H1 (cell line): ENCODE measurements around the gene RAB26. TPM values are rescaled to one million over a fixed set of nuclear protein-coding genes. Genes with fewer than 3 reads are reported as not detected.
A peak's percentile ranks its signal among the peaks of the same experiment; 100 is the strongest.

ENCODE experiments used
- CTCF ChIA-PET: fragments of 300-600 bp; sonication (Branson Sonifier 250); formaldehyde crosslinking; loops from one replicate; lab custom pipeline; 2021; ENCODE audit not compliant: partially characterized antibody; lab: Charles Lee
- POLR2A ChIA-PET: fragments of 300-600 bp; sonication (Branson Sonifier 250); formaldehyde crosslinking; loops from one replicate; lab custom pipeline; 2021; ENCODE audit warnings: inconsistent platforms; ENCODE audit not compliant: partially characterized antibody; lab: Charles Lee
- DNase-seq, 2 experiments: peaks; one replicate each; pipeline versions ENCODE4 v3.0.0 to v3.0.0-alpha.2; 2010 to 2022; ENCODE audit warnings: low spot score in 2 of 2, low read depth in 1 of 2, mixed read lengths in 1 of 2
- FAIRE-seq: peaks from 2 replicates; lab custom pipeline; 2011; peaks lifted over from hg19 to GRCh38; lab: Jason Lieb, UNC
- H2AFZ ChIP-seq: 2 replicates; pipeline ENCODE4 v1.8.1; 2012; ENCODE audit warnings: low read length, inconsistent platforms
- H2AK5ac ChIP-seq: 2 replicates; pipeline ENCODE4 v1.6.1; 2013; ENCODE audit warnings: low read depth, low read length
- H2BK120ac ChIP-seq: replicated peaks from 2 replicates; pipeline ENCODE3; 2013; ENCODE audit warnings: low read depth, low read length, inconsistent platforms
- H2BK12ac ChIP-seq: 2 replicates; pipeline ENCODE4 v1.6.1; 2013; ENCODE audit warnings: low read depth, low read length
- H2BK15ac ChIP-seq: 2 replicates; pipeline ENCODE4 v1.6.1; 2013; ENCODE audit warnings: low read length
- H2BK20ac ChIP-seq: 2 replicates; pipeline ENCODE4 v1.6.1; 2013; ENCODE audit warnings: low read length
- H2BK5ac ChIP-seq: 2 replicates; pipeline ENCODE4 v1.6.1; 2013; ENCODE audit warnings: low read depth, low read length
- H3K14ac ChIP-seq: 2 replicates; pipeline ENCODE4 v1.6.1; 2013; ENCODE audit warnings: inconsistent platforms; ENCODE audit not compliant: insufficient read length
- H3K18ac ChIP-seq: 2 replicates; pipeline ENCODE4 v1.6.1; 2013; ENCODE audit warnings: low read length; ENCODE audit errors: extremely low read depth
- H3K23ac ChIP-seq: 2 replicates; pipeline ENCODE4 v1.6.1; 2013; ENCODE audit warnings: inconsistent platforms; ENCODE audit not compliant: insufficient read length
- H3K23me2 ChIP-seq: 2 replicates; pipeline ENCODE4 v1.6.1; 2013; ENCODE audit warnings: low read depth, low read length
- H3K27ac ChIP-seq: 2 replicates; pipeline ENCODE4 v1.6.1; 2011; ENCODE audit warnings: low read depth, low read length, inconsistent platforms
- H3K27me3 ChIP-seq, 4 experiments: replicated peaks in 1 of 4; 1 replicate in 1 of 4; 2 replicates in 3 of 4; pipeline versions ENCODE4 v1.6.1 to v1.8.1; 2011 to 2013; ENCODE audit warnings: low read length in 3 of 4, mild to moderate bottlenecking in 3 of 4, inconsistent platforms in 2 of 4, mixed read lengths in 2 of 4, moderate library complexity in 1 of 4; ENCODE audit not compliant: control insufficient read depth in 3 of 4, insufficient read depth in 3 of 4; ENCODE audit errors: extremely low read depth in 1 of 4
- H3K36me3 ChIP-seq, 4 experiments: 2 replicates each; pipeline versions ENCODE4 v1.6.1 to v1.8.1; 2011 to 2013; ENCODE audit warnings: mild to moderate bottlenecking in 4 of 4, low read length in 3 of 4, moderate library complexity in 2 of 4, control low read depth in 1 of 4, inconsistent platforms in 1 of 4; ENCODE audit not compliant: insufficient read depth in 4 of 4, control insufficient read depth in 2 of 4
- H3K4ac ChIP-seq: replicated peaks from 2 replicates; pipeline ENCODE3; 2013; ENCODE audit warnings: low read length, low read depth, mixed read lengths, inconsistent platforms; ENCODE audit not compliant: insufficient read length
- H3K4me1 ChIP-seq, 4 experiments: replicated peaks in 1 of 4; 1 replicate in 1 of 4; 2 replicates in 3 of 4; pipeline versions ENCODE4 v1.6.1 to v1.8.1; 2011 to 2013; ENCODE audit warnings: low read length in 3 of 4, inconsistent platforms in 2 of 4, mixed read lengths in 1 of 4; ENCODE audit not compliant: insufficient read depth in 4 of 4, control insufficient read depth in 3 of 4
- H3K4me2 ChIP-seq, 2 experiments: 2 replicates each; pipeline versions ENCODE4 v1.6.1 to v1.8.1; 2011 to 2013; ENCODE audit warnings: low read depth in 2 of 2, low read length in 2 of 2, control low read depth in 1 of 2, inconsistent platforms in 1 of 2, mild to moderate bottlenecking in 1 of 2; ENCODE audit not compliant: insufficient read depth in 1 of 2
- H3K4me3 ChIP-seq, 4 experiments: fragments of 200-600, 300-600 bp in 1 of 4; sonication (generic), shearing (Covaris generic), sonication (Bioruptor Twin) in 1 of 4; 2 replicates each; pipeline versions ENCODE4 v1.5.1 to v1.8.1; 2011 to 2016; ENCODE audit warnings: low read length in 4 of 4, low read depth in 3 of 4, control low read depth in 2 of 4, inconsistent platforms in 2 of 4, mild to moderate bottlenecking in 2 of 4, mixed read lengths in 1 of 4, moderate library complexity in 1 of 4; ENCODE audit not compliant: insufficient read depth in 2 of 4; ENCODE audit errors: extremely low read depth in 1 of 4
- H3K56ac ChIP-seq: replicated peaks from 2 replicates; pipeline ENCODE3; 2013; ENCODE audit warnings: low read depth, mild to moderate bottlenecking, mixed read lengths, low read length, inconsistent platforms; ENCODE audit not compliant: insufficient read length
- H3K79me1 ChIP-seq: 2 replicates; pipeline ENCODE4 v1.6.1; 2013; ENCODE audit warnings: low read depth, low read length, control low read depth
- H3K79me2 ChIP-seq, 2 experiments: 2 replicates each; pipeline versions ENCODE4 v1.6.1 to v1.8.1; 2012 to 2013; ENCODE audit warnings: low read length in 2 of 2, mild to moderate bottlenecking in 2 of 2, inconsistent platforms in 1 of 2; ENCODE audit not compliant: insufficient read depth in 2 of 2, control insufficient read depth in 1 of 2
- H3K9ac ChIP-seq, 4 experiments: replicated peaks in 1 of 4; 1 replicate in 1 of 4; 2 replicates in 3 of 4; pipeline versions ENCODE4 v1.6.1 to v1.8.1; 2011 to 2013; ENCODE audit warnings: low read depth in 3 of 4, low read length in 3 of 4, control low read depth in 2 of 4, mild to moderate bottlenecking in 2 of 4, moderate library complexity in 2 of 4, inconsistent platforms in 1 of 4; ENCODE audit errors: extremely low read depth in 1 of 4
- H3K9me3 ChIP-seq, 2 experiments: 2 replicates each; pipeline versions ENCODE4 v1.6.1 to v1.8.1; 2012 to 2013; ENCODE audit warnings: mild to moderate bottlenecking in 2 of 2, moderate library complexity in 2 of 2, control low read depth in 1 of 2, inconsistent platforms in 1 of 2, low read depth in 1 of 2, low read length in 1 of 2, mixed read lengths in 1 of 2; ENCODE audit not compliant: insufficient read depth in 2 of 2
- H4K20me1 ChIP-seq, 2 experiments: replicated peaks in 1 of 2; 2 replicates each; pipeline versions ENCODE3 to v1.8.1; 2011 to 2013; ENCODE audit warnings: inconsistent platforms in 2 of 2, low read length in 2 of 2, mild to moderate bottlenecking in 1 of 2; ENCODE audit not compliant: insufficient read depth in 2 of 2, control insufficient read depth in 1 of 2
- H4K5ac ChIP-seq: 2 replicates; pipeline ENCODE4 v1.6.1; 2013; ENCODE audit warnings: low read length, low read depth, mixed read lengths, inconsistent platforms; ENCODE audit not compliant: insufficient read length
- H4K8ac ChIP-seq: 2 replicates; pipeline ENCODE4 v1.8.0; 2013; ENCODE audit warnings: mild to moderate bottlenecking, moderate library complexity, low read length, inconsistent platforms; ENCODE audit not compliant: insufficient read depth; ENCODE audit errors: extremely low read depth
- H4K91ac ChIP-seq: replicated peaks from 2 replicates; pipeline ENCODE3; 2013; ENCODE audit warnings: low read length, mixed read lengths, inconsistent platforms; ENCODE audit not compliant: insufficient read length
- ATF2 ChIP-seq: IDR thresholded peaks from 2 replicates; pipeline ENCODE4 v1.6.1; 2012; ENCODE audit warnings: low read length, inconsistent platforms
- JUN ChIP-seq: IDR thresholded peaks from 2 replicates; pipeline ENCODE4 v1.6.1; 2011; ENCODE audit warnings: low read depth, mild to moderate bottlenecking, improper control_type of control experiment, low read length
- POLR2AphosphoS5 ChIP-seq: IDR thresholded peaks from 2 replicates; pipeline ENCODE4 v1.6.1; 2011; ENCODE audit warnings: low read depth, low read length
- RXRA ChIP-seq: IDR thresholded peaks from 2 replicates; pipeline ENCODE4 v1.6.1; 2011; ENCODE audit warnings: low read depth, mild to moderate bottlenecking, low read length, moderate library complexity; ENCODE audit not compliant: insufficient read depth
- TAF7 ChIP-seq: optimal IDR thresholded peaks from 2 replicates; pipeline ENCODE3; 2011; ENCODE audit warnings: low read depth, mild to moderate bottlenecking, inconsistent platforms, low read length, moderate library complexity, borderline replicate concordance
- TCF12 ChIP-seq: IDR thresholded peaks from 2 replicates; pipeline ENCODE4 v1.6.1; 2011; ENCODE audit warnings: low read depth, mild to moderate bottlenecking, low read length
- WGBS, 2 experiments: shearing (Covaris generic) in 1 of 2; methylation state at CpG; one replicate each; pipeline versions ENCODE4 v1.1.6 to v1.1.7; 2013 to 2015; ENCODE audit warnings: low lambda C conversion rate in 2 of 2, mixed read lengths in 2 of 2, inconsistent platforms in 1 of 2, low coverage in 1 of 2, missing lambda C conversion rate in 1 of 2; ENCODE audit not compliant: insufficient replicate concordance in 2 of 2, insufficient coverage in 1 of 2, insufficient read length in 1 of 2; ENCODE audit errors: extremely low coverage in 1 of 2, missing lambda C conversion rate in 1 of 2; 5-methylcytosine and 5-hydroxymethylcytosine counted together
- polyA plus RNA-seq, 7 experiments: library from polyadenylated mRNA; depleted of rRNA in 3 of 7; stranded (reverse) in 5 of 7; unstranded in 2 of 7; fragments of >200 nt in 5 of 7; fragments of 200-250 nt in 2 of 7; gene quantifications; 1 replicate in 5 of 7; 2 replicates in 1 of 7; 4 replicates in 1 of 7; pipeline versions ENCODE4 v1.2.1 to v1.2.3, GENCODE V29; 2011 to 2013; ENCODE audit warnings: missing spikeins in 2 of 7, mixed read lengths in 2 of 7
- total RNA-seq: library from RNA; stranded (reverse); fragmentation: NEBNext Ultra II Directional; extraction: Animal tissue kit (Norgen Biotek cat#: 25700); gene quantifications from 2 replicates; pipeline ENCODE4 v1.2.1, GENCODE V29; 2021
- TF ChIP-seq, protein P1 (sequence below): IDR thresholded peaks from 2 replicates; pipeline ENCODE4 v1.6.1; 2012; ENCODE audit warnings: inconsistent platforms
- TF ChIP-seq, protein P2 (sequence below): IDR thresholded peaks from 2 replicates; pipeline ENCODE4 v1.6.1; 2011; ENCODE audit warnings: low read length, improper control_type of control experiment

RAB26 gene
- total and polyA plus RNA-seq, 2 of the 8 experiments (the other 6 are each of a cell fraction or from before 2014, with no cell fraction given): 4.3 to 5.4 TPM

GRCh38 chr16:2170587-2171435, 22.4 kb downstream of the RAB26 start:
- CTCF ChIA-PET: no interaction called here
- H3K56ac ChIP-seq: no peak overlapping the region
- WGBS, 2 experiments: 94% methylated on average over 29 of the region's 47 CpGs; no CpG with 5 or more reads in 1 of the 2 experiments
- TF ChIP-seq RXRA (no peak), TAF7 (no peak), POLR2AphosphoS5 (no peak), TCF12 (no peak), ATF2 (no peak), JUN (no peak)
- TF ChIP-seq, protein P1, sequence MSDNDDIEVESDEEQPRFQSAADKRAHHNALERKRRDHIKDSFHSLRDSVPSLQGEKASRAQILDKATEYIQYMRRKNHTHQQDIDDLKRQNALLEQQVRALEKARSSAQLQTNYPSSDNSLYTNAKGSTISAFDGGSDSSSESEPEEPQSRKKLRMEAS: no peak
- TF ChIP-seq, protein P2, sequence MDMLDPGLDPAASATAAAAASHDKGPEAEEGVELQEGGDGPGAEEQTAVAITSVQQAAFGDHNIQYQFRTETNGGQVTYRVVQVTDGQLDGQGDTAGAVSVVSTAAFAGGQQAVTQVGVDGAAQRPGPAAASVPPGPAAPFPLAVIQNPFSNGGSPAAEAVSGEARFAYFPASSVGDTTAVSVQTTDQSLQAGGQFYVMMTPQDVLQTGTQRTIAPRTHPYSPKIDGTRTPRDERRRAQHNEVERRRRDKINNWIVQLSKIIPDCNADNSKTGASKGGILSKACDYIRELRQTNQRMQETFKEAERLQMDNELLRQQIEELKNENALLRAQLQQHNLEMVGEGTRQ: no peak

More at GRCh38 chr16:2170587-2171435, 22.4 kb downstream of the RAB26 start:
- Histone ChIP-seq H4K20me1 (peaks cover 2 to 31% of the 10 kb centered on the region in 2 experiments), H3K79me2 (peaks cover 0 to 4% of the 10 kb centered on the region in 2 experiments; a peak in 1 of 4 replicates), H3K4me1 (no peaks in the 10 kb centered on the region; a peak in 1 of 7 replicates), H2BK15ac (no peak overlapping the region), H2AFZ (no peak overlapping the region), H2BK5ac (no peak overlapping the region), H3K23me2 (no peaks in the 10 kb centered on the region), H3K4ac (no peak overlapping the region), H4K8ac (peak overlapping the region; percentile 51; the same call in 1 of the 2 replicates), H2BK12ac (no peak overlapping the region), H3K9ac (no peak overlapping the region), H3K27ac (no peak overlapping the region), H3K79me1 (peaks cover 5% of the 10 kb centered on the region; the same call in 1 of the 2 replicates), H3K4me2 (no peak overlapping the region), H4K91ac (no peak overlapping the region), H3K14ac (no peak overlapping the region), H3K9me3 (no peaks in the 10 kb centered on the region; a peak in 1 of 4 replicates), H4K5ac (no peak overlapping the region), H3K18ac (no peak overlapping the region), H2BK20ac (no peak overlapping the region), H3K4me3 (no peak overlapping the region), H3K27me3 (no peaks in the 10 kb centered on the region), H3K23ac (no peak overlapping the region), H3K36me3 (peaks cover 26 to 58% (median 45%) of the 10 kb centered on the region in 4 experiments), H2BK120ac (no peak overlapping the region), H2AK5ac (no peak overlapping the region)
- FAIRE-seq (no peak), DNase-seq (no peak)
- POLR2A ChIA-PET: interaction anchor here (0.9 to 13.5 kb wide), 5 partner anchors 14 to 83 kb away, joined by 3 to 312 read pairs (median 5); partner anchors contain the start of genes ECI1 and TRAF7
